Measurements from ENCODE around the gene PITPNC1. TPM values are rescaled to one million over a fixed set of nuclear protein-coding genes. Genes with fewer than 3 reads are reported as not detected.

The PITPNC1 gene
- polyA plus RNA-seq, 1 donor from 2014 or later, result 18.8 TPM

DNA sequence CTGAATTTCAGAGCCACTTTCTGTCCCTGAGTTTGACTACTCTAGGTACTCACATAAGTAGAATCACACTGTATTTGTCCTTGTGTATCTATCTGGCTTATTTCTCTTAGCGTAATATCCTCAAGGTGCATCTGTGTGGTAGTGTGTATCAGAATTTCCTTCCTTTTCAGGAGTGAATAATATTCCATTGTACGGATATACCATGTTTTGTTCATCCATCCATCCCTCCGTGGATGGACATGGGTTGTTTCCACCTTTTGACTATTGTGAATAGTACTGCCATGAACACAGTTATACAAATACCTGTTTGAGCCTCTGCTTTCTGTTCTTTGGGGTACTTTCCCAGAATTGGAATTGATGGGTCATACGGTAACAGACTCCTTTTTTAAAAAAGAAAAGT lies 111.7 kb downstream of the PITPNC1 start:
- Histone ChIP-seq H4K20me1 (ENCODE audit: insufficient read depth) (no peaks in the 10 kb centered on the region), H3F3A (ENCODE audit: insufficient read depth, low read length, poor library complexity, severe bottlenecking) (no peaks in the 10 kb centered on the region), H3K4me2 (ENCODE audit: low read length) (no peak overlapping the region), H3K9me3 (ENCODE audit: low read length) (no peaks in the 10 kb centered on the region), H3K27me3 (ENCODE audit: insufficient read depth, low read depth, low read length) (no peaks in the 10 kb centered on the region), H3K9ac (ENCODE audit: low read length) (no peak overlapping the region), H3K9me2 (ENCODE audit: insufficient read depth, low read length) (no peaks in the 10 kb centered on the region), H2AFZ (ENCODE audit: low read depth, low read length) (no peak overlapping the region), H3K79me2 (replicated peaks; ENCODE audit: insufficient read depth, low read length) (no peaks in the 10 kb centered on the region), H3K27ac (ENCODE audit: low read length) (no peak overlapping the region), H3K36me3 (ENCODE audit: insufficient read depth, low read length) (no peaks in the 10 kb centered on the region), H3K4me3 (ENCODE audit: low read length) (no peak overlapping the region)
- TF ChIP-seq REST (IDR thresholded peaks at IDR 0.05; ENCODE audit: borderline replicate concordance), result no peak
- no peak for TF ChIP-seq EP300 (conservative IDR thresholded peaks at IDR 0.05; ENCODE audit: poor library complexity, severe bottlenecking)
- no peak for TF ChIP-seq RAD21 (conservative IDR thresholded peaks at IDR 0.05)
- TF ChIP-seq, protein P1, sequence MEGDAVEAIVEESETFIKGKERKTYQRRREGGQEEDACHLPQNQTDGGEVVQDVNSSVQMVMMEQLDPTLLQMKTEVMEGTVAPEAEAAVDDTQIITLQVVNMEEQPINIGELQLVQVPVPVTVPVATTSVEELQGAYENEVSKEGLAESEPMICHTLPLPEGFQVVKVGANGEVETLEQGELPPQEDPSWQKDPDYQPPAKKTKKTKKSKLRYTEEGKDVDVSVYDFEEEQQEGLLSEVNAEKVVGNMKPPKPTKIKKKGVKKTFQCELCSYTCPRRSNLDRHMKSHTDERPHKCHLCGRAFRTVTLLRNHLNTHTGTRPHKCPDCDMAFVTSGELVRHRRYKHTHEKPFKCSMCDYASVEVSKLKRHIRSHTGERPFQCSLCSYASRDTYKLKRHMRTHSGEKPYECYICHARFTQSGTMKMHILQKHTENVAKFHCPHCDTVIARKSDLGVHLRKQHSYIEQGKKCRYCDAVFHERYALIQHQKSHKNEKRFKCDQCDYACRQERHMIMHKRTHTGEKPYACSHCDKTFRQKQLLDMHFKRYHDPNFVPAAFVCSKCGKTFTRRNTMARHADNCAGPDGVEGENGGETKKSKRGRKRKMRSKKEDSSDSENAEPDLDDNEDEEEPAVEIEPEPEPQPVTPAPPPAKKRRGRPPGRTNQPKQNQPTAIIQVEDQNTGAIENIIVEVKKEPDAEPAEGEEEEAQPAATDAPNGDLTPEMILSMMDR (IDR thresholded peaks at IDR 0.05; ENCODE audit: poor library complexity, severe bottlenecking), result no peak
- TF ChIP-seq MXI1 (conservative IDR thresholded peaks at IDR 0.05; ENCODE audit: poor library complexity, severe bottlenecking), result no peak
- TF ChIP-seq SMC3 (conservative IDR thresholded peaks at IDR 0.05; ENCODE audit: poor library complexity), result no peak
- TF ChIP-seq POLR2AphosphoS5 (IDR thresholded peaks at IDR 0.05), result no peak
- no peak for TF ChIP-seq TAF1 (IDR thresholded peaks at IDR 0.05; ENCODE audit: low read depth)
- TF ChIP-seq EZH2 (IDR thresholded peaks at IDR 0.05; ENCODE audit: borderline replicate concordance, insufficient read depth, low read length, poor library complexity, severe bottlenecking), result no peak

GRCh38 chr17:67489273-67489672 lies 112.2 kb downstream of the PITPNC1 start:
- H2AFZ ChIP-seq (ENCODE audit: low read depth, low read length), result no peak overlapping the region
- H3K36me3 ChIP-seq (ENCODE audit: insufficient read depth, low read length), result no peaks in the 10 kb centered on the region
- no peaks in the 10 kb centered on the region for H3K9me3 ChIP-seq (ENCODE audit: low read length)
- no peaks in the 10 kb centered on the region for H3K9me2 ChIP-seq (ENCODE audit: insufficient read depth, low read length)
- no peaks in the 10 kb centered on the region for H3F3A ChIP-seq (ENCODE audit: insufficient read depth, low read length, poor library complexity, severe bottlenecking)
- H3K4me2 ChIP-seq (ENCODE audit: low read length), result no peak overlapping the region
- H3K9ac ChIP-seq (ENCODE audit: low read length), result no peak overlapping the region
- H3K27ac ChIP-seq (ENCODE audit: low read length), result no peak overlapping the region
- no peaks in the 10 kb centered on the region for H3K27me3 ChIP-seq (ENCODE audit: insufficient read depth, low read depth, low read length)
- TF ChIP-seq TAF1 (IDR thresholded peaks at IDR 0.05; ENCODE audit: low read depth), result no peak
- TF ChIP-seq MXI1 (conservative IDR thresholded peaks at IDR 0.05; ENCODE audit: poor library complexity, severe bottlenecking), result no peak
- TF ChIP-seq RAD21 (conservative IDR thresholded peaks at IDR 0.05), result no peak
- no peak for TF ChIP-seq EP300 (conservative IDR thresholded peaks at IDR 0.05; ENCODE audit: poor library complexity, severe bottlenecking)
- no peak for TF ChIP-seq POLR2AphosphoS5 (IDR thresholded peaks at IDR 0.05)
- no peak for TF ChIP-seq REST (IDR thresholded peaks at IDR 0.05; ENCODE audit: borderline replicate concordance)
- TF ChIP-seq, protein P1 (IDR thresholded peaks at IDR 0.05; ENCODE audit: poor library complexity, severe bottlenecking), result no peak
- TF ChIP-seq EZH2 (IDR thresholded peaks at IDR 0.05; ENCODE audit: borderline replicate concordance, insufficient read depth, low read length, poor library complexity, severe bottlenecking), result no peak
- TF ChIP-seq SMC3 (conservative IDR thresholded peaks at IDR 0.05; ENCODE audit: poor library complexity), result no peak
- H3K79me2 ChIP-seq (replicated peaks; ENCODE audit: insufficient read depth, low read length), result no peaks in the 10 kb centered on the region
- no peaks in the 10 kb centered on the region for H4K20me1 ChIP-seq (ENCODE audit: insufficient read depth)
- H3K4me3 ChIP-seq (ENCODE audit: low read length), result no peak overlapping the region

Measured in neural cell (in vitro differentiated cells).